T-helper 2 cell (primary cell): ENCODE measurements around the gene ABLIM2.
"Not testable (repeated sequence)": the region's sequence is repeated elsewhere in the genome, so short reads cannot be mapped to it uniquely, and the experiment has no call there.

ENCODE experiments used
- DNase-seq, 5 experiments: peaks; one replicate each; pipeline versions ENCODE4 v3.0.0 to v3.0.0-alpha.2; 2012 to 2022

The ABLIM2 gene

DNA sequence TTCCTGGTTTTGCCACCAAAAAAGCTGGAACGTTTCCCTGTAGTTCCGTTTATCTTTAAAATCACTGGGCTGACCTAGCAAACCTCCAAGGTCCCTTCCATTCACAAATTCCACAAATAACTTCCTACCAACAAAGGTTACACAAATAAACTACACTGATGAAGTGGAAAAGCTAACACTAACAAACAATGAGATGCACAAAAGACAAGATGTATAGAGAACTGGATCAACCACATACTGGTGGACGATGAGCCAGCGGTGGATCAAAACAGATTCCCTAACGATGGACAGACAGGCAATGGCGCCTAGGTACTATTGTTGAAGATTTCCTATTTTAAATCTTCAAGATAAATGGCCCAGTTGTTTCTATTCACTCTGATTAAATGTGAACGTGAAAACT, 234.4 kb downstream of the ABLIM2 start:
- DNase-seq: no peak

DNA sequence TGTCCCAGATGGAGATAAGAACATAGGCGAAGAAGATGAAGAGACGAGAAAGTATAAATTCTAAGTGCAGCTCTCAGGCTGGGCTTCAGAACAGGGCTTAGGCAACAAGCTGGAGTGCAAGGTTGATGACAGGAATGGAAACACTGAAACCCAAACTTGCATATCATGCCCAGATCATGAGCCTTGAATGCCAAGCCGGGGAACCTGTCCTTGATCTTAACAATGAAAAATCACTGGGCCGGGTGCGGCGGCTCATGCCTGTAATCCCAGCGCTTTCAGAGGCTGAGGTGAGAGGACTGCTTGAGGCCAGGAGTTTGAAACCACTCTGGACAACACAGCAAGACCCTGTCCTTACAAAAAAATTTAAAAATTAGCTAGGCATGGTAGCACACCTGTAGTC, 236.1 kb downstream of the ABLIM2 start:
- no peak for DNase-seq

GRCh38 chr4:7918981-7919380, 239.6 kb downstream of the ABLIM2 start:
- DNase-seq: no peak

DNA sequence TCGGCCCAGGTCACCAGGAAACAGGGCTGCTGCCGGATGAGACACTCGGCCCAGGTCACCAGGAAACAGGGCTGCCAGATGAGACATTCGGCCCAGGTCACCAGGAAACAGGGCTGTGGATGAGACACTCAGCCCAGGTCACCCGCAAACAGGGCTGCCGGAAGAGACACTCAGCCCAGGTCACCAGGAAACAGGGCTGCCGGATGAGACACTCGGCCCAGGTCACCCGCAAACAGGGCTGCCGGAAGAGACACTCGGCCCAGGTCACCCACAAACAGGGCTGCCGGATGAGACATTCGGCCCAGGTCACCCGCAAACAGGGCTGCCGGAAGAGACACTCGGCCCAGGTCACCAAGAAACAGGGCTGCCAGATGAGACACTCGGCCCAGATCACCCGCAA, 240.4 kb downstream of the ABLIM2 start:
- not testable (repeated sequence) for DNase-seq

DNA sequence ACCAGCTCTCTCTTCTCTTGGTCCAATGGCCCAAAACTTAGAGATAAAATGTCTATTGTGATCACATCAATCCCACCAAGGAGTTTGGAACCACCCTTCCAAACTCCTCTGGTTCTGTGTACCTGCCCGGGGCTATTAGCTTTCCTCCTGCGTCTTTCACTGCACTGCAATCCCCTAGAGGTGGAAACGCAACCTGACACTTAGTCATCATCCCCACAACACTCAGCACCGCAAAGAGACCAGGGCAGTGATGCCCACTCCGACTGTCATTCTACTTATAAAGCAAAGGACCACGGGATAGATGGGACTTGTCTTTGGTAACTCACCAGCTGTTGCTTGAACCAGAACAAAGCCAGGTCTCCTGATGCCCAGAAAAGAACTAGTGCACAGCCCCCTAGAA, 240.9 kb downstream of the ABLIM2 start:
- no peak for DNase-seq

GRCh38 chr4:7915875-7916242, 242.8 kb downstream of the ABLIM2 start:
- no peak for DNase-seq
